Measurements from ENCODE around the gene SAC3D1.
A peak's percentile ranks its signal among the peaks of the same experiment; 100 is the strongest.

The SAC3D1 gene

DNA sequence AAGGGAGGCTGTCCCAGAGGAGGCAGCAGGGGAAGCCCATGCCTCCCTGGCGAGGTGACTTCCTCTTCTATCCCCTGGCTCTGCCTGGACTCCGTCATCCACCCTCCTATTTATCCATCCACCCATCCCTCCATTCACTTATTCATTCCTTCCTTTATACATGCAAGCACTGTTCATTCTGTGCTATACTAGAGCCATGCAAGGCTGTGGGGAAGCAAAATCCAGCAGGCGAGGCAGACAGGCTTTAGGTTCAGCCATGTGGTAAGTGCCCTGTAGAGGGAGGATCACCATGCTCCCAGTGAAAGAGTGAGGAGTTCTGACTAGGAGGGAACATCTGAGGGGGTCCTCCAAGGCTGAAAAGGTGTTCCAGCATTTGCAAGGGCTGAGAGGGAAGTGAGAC is 18.5 kb downstream of the SAC3D1 start:
- no peak for DNase-seq (ENCODE audit: extremely low read depth in 1 of 2, low read depth in 1 of 2)

DNA sequence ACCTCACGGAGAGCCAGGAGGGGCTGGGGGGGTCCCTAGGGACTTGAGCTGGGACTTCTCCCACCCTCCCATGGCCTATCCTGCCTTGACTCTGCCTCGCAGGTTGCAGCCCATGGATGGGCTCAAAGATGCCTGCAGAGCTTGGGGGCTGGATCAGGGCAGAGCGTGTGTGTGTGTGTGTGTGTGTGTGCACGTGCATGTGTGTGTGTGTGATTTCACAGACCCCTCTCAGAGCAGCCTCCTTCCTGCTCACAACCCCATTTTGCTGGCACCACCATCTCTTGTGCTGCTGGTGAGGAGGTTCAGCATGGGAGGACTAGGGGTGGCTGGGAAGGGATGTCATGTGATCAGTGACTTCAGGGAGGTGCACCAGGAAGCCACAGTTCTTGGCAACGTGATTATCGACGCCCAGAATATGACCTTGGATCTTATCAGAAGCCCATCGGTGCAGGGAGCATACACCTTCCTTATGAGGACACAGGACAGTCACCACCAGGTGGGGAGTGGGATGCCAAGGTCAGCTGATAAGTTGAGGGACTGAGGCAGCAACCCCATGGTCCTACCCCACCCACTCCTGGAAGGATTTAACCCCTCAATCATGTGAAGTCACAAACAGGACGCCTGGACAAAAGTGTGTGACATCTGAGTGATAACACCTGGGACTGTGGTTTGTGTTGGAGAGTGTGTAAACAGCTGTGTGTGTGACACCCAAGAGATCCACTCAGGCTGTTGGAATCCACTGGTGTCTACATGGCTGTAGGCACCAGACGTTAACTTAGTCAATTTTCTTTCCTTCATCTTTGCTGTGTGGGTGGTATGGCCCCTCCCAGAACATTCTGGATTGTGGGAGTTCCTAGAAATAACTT is 19.2 kb downstream of the SAC3D1 start:
- DNase-seq (ENCODE audit: extremely low read depth in 1 of 2, low read depth in 1 of 2) = no peak

DNA sequence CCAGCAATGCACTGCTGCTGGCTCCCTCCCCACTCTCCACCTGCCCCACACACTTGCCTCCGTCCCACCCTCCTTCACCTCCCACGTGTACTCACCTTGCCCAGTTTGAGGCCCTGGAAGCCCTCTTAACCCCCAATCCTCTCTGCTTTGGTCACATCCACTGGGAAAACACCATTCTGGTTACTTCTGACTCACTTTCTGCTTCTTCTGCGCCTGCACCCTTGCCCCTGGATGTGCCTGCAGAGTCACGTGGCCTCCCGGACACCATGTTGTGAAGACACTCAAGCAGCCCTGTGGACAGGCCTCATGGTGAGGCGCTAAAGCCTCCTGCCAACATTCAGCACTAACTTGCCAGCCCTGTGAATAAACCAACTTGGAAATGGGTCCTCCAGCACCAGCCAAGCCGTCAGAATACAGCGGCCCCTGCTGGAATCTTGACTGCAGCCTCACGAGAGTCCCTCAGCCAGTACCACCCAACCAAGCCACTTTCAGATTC is 20.0 kb downstream of the SAC3D1 start:
- DNase-seq (ENCODE audit: extremely low read depth in 1 of 2, low read depth in 1 of 2) = no peak

DNA sequence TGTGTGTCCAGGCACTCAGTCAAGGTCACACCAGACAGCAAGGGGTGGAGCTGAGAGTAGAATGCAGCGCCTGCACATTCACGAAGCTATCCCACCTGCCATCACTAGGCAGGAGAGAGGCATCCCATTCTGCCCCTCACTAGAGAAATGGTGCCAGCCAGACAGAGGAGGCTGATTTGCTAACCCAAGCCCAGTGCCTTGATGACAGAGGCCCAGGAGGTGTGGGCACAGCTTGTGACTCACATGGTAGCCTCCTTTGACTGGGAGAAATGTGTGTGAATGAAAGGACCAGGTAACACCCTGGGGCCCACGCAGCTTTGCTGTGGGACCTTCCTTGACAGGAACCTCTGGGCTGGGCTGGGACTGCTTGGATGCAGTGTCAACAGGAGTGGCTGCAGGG is 22.5 kb downstream of the SAC3D1 start:
- no peak for DNase-seq (ENCODE audit: extremely low read depth in 1 of 2, low read depth in 1 of 2)

DNA sequence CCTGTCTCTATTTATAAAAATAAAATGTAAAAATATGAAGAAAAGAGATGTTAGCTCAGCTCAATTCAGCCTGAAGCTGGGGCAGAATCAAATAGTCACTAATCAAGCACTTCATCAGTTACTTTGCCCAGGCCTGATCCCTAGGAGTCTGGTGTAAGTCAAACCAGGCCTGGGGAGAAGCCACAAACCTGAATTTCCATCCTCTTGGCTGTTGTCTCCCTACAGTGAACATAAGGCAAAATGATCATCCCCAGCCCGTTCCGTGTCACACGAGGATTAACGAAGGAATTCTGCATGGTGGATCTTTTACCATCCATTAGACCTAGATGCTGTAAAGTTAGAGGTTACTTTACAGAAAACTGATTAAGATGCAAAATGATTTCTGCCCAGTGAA is 23.8 kb downstream of the SAC3D1 start:
- no peak for DNase-seq (ENCODE audit: extremely low read depth in 1 of 2, low read depth in 1 of 2)

DNA sequence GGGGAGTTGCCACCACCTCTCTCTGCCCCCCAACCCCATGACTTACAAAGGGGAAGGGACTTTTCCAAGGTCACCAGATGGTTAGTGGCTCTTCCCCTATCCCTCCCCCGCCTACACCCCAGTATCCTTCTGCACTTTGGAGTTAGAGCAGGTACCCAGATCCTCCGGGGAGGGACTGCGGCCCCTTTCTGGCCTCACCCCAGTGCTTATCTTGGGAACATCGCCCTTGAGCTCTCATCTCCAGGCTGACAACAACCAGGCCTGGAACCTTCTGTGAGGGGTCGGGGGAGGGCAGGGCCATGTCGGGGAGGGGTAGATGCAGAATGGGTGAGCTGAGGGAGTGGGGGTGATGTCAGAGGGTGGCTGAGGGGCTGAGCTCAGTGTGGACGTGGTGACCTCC is 24.8 kb downstream of the SAC3D1 start:
- DNase-seq (ENCODE audit: extremely low read depth in 1 of 2, low read depth in 1 of 2) = no peak

DNA sequence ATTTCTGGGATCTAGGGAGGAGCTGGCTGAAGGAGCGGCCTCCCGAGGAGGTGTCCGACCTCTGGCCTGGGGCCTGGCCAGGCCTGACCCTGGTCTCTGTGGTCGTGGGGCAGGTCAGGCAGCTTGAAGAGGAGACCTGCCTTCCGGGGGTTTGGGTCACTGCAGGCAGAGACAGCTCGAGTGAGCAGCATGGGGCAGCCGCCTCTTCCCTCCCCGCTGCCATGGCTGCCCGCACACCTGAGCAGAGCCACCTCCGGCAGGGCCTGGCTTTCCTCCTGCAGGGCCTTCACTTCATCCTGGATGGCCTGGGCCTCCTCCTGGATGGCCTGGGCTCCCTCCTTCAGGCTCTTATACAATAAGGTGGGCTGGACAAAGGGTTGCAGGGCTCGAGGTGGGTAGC is 25.3 kb downstream of the SAC3D1 start:
- DNase-seq (ENCODE audit: extremely low read depth in 1 of 2, low read depth in 1 of 2) = no peak

DNA sequence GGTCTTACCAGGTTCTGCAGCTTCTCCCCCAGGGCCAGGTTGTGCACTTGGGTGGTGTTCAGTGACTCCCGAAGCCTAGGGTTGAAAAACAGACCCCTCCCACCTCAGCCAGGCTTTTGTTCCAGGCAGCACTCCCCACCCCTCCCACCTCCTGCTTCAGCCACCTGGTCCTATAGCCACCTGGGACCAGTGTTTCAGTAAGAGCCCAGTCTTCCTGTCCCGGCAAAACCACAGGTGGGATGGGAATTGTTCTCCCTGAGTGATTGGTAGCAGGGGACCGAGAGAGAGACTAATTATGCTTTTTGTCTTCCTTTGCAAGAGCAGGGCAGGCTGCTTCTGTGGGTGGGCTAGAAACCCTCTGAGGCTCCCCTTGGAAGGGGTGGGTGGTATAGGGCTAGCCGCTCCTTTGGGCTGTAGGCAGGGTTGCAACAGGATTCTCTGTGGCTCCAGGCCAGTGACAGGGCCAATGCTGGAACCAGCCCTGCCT is 25.8 kb downstream of the SAC3D1 start:
- no peak for DNase-seq (ENCODE audit: extremely low read depth in 1 of 2, low read depth in 1 of 2)

DNA sequence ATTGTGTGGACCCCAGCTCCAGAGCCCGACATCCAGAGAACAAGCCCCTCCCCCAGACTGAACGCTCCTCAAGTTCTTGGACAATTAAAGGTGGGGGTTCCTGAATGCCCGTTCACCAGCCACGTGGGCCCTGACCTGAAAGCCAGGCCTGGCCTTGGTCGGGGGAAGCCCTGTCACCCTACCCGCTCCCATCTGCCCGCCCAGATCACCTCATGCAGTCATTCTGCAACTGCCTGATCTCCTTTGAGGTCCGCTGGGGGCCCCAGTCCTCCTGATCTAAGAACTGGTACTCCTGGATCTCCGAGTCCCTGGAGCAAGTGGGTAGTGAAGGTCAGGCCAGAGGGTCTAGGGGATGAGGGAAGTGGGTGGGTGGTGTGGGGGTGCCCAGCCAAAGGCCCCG is 26.4 kb downstream of the SAC3D1 start:
- no peak for DNase-seq (ENCODE audit: extremely low read depth in 1 of 2, low read depth in 1 of 2)

DNA sequence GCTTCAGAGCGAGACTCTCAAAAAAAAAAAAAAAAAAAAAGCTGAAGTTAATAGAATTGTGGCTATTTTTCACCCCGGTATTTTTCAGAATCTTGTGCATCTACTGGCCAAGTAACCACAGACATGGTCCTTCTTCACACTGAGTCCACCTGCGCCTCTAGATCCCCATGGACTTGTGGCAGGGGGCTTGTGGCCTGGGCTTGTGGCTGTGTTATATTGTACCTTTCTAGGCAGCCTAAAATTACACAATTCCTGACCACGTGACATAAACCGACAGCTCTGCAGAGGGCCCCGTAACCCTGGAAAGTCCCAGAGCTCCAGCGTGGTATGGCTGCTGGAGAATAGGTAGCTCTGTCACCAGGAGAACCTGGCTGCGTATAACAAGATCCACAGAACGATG is 28.2 kb downstream of the SAC3D1 start:
- DNase-seq (ENCODE audit: extremely low read depth in 1 of 2, low read depth in 1 of 2) = no peak

DNA sequence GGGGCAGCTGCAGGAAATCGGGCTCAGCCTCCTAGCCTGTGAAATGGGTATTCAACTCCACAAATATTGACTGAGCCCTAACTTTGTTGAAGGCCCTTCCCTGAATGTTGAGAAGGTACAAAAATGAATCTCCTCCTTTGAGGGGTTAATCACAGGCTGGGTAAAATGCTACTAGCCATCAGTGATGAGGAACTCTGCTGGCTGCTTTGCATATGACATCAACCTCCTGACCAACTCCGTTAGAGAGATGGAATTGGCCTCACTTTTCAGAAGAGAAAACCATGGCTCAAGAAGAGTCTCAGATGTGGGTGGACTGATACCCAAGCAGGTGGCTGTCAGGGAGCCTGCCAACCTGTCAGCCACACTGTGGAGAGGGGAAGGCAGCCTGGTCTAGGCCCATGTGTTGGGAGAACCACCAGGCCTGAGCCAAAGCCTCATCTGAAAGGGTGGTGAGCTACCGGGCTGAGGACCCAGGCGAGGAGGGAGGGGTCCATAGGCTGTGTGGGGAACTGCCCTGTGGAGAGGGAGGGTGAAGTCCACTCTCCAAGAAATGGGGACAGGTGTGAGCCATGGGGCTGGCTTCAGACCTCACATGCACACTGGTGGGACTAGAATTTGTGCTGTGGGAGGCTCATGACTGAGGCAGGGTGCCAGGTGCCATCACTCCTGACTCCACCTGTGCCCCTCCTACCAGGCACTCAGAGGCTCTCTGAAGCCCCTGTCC is 31.1 kb downstream of the SAC3D1 start:
- DNase-seq (ENCODE audit: extremely low read depth in 1 of 2, low read depth in 1 of 2) = no peak

DNA sequence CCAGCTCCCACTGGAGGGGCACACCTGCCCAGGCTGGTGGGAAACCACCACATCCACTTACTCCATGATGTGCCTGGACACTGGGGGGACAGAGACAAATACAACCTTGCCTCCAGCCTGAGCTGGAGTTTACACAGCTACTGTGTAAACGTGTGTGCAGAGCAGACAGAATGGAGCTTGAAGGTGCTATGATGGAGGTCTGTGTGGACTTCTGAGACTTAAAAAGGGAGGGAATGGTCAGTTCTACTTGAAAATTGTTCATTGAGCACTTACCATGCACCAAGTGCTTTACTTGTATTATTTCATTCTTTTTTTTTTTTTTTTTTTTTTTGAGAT is 31.6 kb downstream of the SAC3D1 start:
- DNase-seq (ENCODE audit: extremely low read depth in 1 of 2, low read depth in 1 of 2) = no peak

DNA sequence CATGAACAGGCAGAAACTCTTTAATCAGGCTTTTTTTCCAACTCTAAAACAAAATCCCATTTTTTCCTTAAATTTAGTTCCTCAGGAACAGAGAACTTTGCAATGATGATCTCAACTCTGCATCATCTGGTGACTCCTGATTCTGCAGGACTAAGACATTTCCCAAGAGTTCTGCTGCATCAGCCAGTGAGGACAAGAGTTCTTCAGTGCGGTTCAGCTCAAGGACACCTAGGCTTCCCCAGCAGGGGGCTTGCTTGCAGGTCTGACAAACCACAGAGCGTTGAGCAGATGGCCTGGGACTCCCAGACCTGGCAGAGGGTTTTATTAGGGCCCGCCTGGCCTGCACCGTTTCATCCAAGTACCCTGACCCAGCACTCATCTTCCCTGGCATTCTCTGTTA is 36.4 kb downstream of the SAC3D1 start:
- no peak for DNase-seq (ENCODE audit: extremely low read depth in 1 of 2, low read depth in 1 of 2)

DNA sequence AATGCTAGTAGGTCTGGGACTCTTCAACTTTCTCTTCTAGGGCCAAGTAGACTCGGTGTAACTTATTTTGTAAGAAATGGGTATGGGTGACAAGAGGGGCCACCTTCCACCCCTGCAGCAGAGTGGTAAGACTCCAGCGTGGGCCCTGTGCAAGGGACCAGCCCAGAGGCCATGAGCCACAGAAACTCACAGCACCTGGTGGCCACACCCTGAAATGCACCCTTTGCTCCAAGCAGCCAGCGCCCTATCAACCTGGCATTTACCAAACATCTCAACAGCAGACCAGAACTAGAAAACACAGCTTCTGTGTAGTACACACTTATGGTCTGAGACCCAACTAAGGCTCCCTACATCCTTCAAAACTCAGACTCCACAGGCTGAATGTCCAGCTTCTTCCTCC is 37.1 kb downstream of the SAC3D1 start:
- peak; percentile 37 to 57 for DNase-seq (ENCODE audit: extremely low read depth in 1 of 2, low read depth in 1 of 2)

DNA sequence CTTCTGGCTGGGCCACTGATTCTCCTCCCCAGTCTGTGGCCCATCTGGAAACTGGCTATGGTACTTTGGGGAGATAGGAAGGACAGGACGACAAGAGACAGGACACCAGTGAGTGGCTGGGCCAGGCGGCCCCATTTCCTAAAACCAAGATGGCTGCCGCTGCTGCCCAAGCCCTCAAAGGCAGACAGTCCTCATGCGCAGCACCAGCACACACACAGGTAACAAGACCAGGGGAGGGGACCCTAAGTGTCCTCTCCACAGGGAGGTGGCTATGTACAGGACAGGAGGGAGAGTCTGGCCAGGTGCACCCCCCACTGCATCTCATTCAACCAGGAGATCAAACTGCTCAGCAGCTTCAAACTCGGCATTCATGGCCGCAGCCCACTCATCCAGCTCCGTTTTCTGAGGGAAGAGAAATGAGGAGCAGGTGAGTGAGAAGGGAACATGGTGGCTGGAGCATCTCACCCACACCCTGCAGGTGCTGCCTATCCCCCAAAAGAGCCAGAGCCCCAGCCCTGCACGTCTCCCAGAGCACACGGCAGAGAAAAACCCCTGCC is 37.9 kb downstream of the SAC3D1 start:
- no peak for DNase-seq (ENCODE audit: extremely low read depth in 1 of 2, low read depth in 1 of 2)

DNA sequence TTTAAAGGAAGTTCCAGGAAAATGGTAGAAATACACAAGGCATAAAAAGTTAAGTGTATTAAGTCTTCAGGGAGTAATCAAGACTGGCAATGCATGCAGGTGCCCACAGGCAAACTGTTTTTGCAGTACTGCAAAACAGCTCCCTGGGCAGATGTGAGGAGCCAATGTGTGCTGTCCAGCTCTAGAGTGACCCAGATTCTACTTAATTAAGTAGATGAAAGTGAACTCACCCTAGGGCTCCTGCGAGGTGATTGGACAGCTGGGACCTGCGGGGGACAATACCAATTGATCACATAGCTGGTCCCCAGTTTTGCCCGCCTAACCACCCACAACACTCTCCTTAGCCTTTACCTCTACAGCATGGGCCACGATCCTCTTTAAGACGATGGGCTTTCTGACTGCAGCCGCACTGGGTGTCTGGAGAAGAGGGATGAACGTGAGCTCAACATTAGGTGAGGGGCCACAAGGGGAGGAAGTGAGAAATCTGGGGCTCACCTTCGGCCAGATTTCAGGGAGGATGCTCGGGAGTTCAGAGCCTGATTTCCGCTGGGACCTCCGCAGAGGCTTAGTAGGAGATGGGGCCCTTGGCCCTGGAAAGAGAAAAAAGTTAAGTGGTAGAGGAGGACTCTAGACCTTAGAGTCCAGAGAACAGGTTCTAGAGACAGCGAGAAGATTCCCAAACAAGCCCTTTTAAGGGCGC is 42.3 kb downstream of the SAC3D1 start:
- no peak for DNase-seq (ENCODE audit: extremely low read depth in 1 of 2, low read depth in 1 of 2)

DNA sequence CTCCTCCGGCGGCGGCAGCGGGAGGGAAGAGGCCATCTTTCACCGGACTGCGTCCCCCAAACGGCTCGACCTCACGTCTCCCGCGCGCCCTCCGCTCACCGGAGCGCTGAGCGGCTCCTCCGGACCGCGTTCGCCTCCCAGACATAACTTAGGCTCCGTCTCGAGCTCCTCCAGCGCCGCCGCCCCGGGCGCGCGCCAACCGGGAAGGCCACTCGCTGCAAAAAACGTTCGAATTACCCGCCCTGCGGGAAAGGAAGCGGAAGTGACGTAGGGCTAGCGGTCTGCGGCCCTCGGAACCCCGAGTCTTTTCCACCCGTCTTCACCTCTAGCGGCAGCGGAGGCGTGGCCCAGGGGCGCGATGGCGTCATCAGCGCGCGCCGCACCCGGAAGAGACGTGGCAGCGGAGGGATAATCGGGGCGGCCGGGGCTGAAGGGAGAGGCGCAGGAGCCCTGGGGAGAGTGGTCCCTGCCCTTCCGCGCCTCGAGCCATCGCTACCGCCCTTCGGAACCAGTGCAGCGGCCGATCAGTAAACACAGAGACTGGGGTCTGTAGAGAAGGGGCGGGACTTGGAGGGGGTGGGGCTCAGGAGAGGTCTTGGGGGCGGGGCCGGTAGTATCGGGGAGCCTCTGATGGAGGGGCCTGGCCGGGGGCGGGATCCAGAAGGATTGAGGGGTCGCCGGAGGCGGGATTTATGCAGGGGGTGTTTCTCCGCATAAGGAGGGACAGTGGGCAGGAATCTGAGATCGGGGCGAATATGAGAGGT is 43.0 kb downstream of the SAC3D1 start, which contains the start of the genes CDCA5 and ZFPL1:
TSS of gene CDCA5 (minus strand) at position 207 of the 764 bp plus-strand sequence. CDS start at position 145, 62 bp downstream.
TSS of gene ZFPL1 (plus strand) at position 389 of the 764 bp plus-strand sequence. CDS start 477 bp downstream, outside the sequence.
- DNase-seq (ENCODE audit: extremely low read depth in 1 of 2, low read depth in 1 of 2) = peak; percentile 85 to 94

DNA sequence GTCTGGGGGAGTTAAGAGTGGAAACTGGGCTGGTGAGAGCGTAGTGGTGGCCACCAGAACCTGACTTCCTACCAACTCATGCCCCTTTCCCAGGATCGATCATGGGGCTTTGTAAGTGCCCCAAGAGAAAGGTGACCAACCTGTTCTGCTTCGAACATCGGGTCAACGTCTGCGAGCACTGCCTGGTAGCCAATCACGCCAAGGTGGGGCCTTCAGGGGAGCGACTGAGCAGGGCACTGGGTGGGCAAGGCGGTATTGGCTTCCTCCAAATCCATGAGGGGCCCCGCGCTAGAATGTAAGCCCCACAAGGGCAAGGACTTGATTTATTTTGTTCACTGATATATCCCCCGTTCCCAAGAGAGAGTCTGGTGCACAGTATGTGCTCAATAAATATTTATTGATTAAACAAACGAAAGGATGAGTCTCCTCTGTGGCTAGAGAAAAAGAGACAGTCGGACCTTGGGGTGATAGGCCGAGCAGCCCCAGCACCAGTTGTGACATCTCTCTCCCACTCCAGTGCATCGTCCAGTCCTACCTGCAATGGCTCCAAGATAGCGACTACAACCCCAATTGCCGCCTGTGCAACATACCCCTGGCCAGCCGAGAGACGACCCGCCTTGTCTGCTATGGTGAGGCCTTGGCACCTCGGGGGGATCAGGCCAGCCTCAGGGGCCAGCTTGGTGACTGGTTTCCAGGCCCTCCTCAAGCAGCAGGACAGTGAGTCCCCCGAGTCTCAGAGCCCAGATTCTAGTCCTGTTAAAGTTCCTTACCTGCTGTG is 43.8 kb downstream of the SAC3D1 start:
- no peak for DNase-seq (ENCODE audit: extremely low read depth in 1 of 2, low read depth in 1 of 2)

DNA sequence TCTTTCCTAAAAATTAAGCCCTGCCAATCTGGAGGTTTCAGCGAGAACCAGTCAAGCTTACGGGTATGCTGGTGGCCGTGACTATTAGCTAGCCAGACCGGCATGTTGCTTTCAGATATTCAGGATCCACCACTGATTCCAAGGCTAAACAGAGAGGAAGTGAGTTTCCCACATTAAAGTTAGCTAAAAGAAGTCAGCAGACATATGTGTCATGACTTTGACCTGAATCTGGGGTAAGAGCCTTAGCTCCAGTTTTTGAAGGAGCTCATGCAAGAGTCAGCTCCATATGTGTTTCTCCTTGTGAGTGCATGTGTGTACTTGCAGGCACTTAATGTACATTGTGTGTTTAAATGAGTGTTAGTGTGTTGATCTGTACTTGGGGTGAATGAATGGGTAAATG is 44.4 kb downstream of the SAC3D1 start:
- DNase-seq (ENCODE audit: extremely low read depth in 1 of 2, low read depth in 1 of 2) = no peak
